ENCODE data around the gene SIRT1.
"Not testable (repeated sequence)": the region's sequence is repeated elsewhere in the genome, so short reads cannot be mapped to it uniquely, and the experiment has no call there.

DNA sequence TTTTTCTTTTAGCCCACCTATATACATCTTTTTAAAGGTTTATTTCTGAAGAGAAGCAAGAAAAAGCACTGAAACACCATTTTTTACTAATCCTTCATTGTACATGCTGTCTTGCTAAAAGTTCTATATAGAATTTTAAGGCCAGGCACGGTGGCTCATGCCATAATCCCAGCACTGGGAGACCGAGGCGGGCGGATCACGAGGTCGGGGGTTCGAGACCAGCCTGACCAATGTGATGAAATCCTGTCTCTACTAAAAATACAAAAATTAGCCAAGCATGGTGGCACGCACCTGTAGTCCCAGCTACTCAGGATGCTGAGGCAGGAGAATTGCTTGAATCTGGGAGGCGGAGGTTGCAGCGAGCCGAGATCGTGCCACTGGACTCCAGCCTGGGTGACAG, 44.9 kb upstream of the SIRT1 start:
- TF ChIP-seq, protein P1, sequence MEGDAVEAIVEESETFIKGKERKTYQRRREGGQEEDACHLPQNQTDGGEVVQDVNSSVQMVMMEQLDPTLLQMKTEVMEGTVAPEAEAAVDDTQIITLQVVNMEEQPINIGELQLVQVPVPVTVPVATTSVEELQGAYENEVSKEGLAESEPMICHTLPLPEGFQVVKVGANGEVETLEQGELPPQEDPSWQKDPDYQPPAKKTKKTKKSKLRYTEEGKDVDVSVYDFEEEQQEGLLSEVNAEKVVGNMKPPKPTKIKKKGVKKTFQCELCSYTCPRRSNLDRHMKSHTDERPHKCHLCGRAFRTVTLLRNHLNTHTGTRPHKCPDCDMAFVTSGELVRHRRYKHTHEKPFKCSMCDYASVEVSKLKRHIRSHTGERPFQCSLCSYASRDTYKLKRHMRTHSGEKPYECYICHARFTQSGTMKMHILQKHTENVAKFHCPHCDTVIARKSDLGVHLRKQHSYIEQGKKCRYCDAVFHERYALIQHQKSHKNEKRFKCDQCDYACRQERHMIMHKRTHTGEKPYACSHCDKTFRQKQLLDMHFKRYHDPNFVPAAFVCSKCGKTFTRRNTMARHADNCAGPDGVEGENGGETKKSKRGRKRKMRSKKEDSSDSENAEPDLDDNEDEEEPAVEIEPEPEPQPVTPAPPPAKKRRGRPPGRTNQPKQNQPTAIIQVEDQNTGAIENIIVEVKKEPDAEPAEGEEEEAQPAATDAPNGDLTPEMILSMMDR (IDR thresholded peaks at IDR 0.05 in 4 of 5, conservative IDR thresholded peaks at IDR 0.05 in 1 of 5) = not testable (repeated sequence)
- TF ChIP-seq POLR2A (IDR thresholded peaks at IDR 0.05) = not testable (repeated sequence)

All from gastrocnemius medialis (tissue), 4 donors.